MM.1S (cell line): ENCODE measurements around the gene PIP4K2A.

Experiments used
- CTCF ChIP-seq: fragments of 300-600 bp; sonication (generic); IDR thresholded peaks from 2 replicates; pipeline ENCODE4 v1.5.1; 2016; ENCODE audit warnings: antibody characterized with exemption, low read length, mixed read lengths
- EZH2 ChIP-seq: fragments of 300-600 bp; sonication (generic); optimal IDR thresholded peaks from 2 replicates; pipeline ENCODE3; 2017; ENCODE audit warnings: low read depth, mild to moderate bottlenecking, antibody characterized with exemption, low read length, mixed read lengths
- EZH2phosphoT487 ChIP-seq: fragments of 300-600 bp; sonication (generic); IDR thresholded peaks from 2 replicates; pipeline ENCODE4 v1.6.1; 2018; ENCODE audit warnings: antibody characterized with exemption, low read length

- TF ChIP-seq CTCF = no peak
- TF ChIP-seq EZH2 = no peak
- no peak for TF ChIP-seq EZH2phosphoT487
Observed at GRCh38 chr10:22541900-22542299, 172.5 kb downstream of the PIP4K2A start.
